Amygdala (tissue), 56 donors: ENCODE measurements around the gene PRDM12.

Experiments used
- DNase-seq, 56 donors: peaks; one replicate each; lab custom pipeline; 2025; lab: John Stamatoyannopoulos, UW

PRDM12 gene

DNA sequence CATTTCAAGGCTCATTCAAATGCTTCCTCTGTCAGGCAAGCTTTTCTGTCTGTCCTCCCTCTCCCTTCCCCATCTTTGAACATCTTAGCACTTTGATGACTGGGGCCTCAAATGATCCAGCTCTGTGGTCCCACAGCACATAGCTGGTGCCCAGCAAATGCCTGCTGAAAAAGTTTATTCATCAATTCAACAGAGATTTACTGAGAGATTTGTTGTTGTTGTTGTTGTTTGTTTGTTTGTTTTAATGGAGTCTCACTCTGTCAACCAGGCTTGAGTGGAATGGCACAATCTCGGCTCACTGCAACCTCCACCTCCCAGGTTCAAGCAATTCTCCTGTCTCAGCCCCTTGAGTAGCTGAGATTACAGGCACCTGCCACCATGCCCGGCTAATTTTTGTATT lies 23.2 kb downstream of the PRDM12 start:
- no peak for DNase-seq

DNA sequence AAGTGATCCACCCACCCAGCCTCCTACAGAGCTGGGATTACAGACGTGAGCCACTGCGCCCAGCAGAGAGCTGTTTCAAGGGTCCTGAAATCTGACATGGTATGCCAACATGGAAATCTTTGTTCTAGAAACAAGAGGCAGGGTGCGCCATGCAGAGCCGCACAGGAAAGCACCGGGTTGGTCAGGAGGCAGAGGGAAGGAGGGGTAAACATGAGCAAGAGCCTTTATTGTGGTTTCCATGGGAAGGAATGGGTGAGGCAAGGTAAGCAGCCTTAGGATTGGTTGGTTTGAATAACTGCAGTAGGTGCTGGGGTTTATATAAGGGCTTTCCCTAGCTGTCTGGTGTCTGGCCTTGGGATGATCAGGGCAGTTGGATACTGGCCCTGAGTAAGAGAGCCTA lies 23.7 kb downstream of the PRDM12 start:
- no peak for DNase-seq

DNA sequence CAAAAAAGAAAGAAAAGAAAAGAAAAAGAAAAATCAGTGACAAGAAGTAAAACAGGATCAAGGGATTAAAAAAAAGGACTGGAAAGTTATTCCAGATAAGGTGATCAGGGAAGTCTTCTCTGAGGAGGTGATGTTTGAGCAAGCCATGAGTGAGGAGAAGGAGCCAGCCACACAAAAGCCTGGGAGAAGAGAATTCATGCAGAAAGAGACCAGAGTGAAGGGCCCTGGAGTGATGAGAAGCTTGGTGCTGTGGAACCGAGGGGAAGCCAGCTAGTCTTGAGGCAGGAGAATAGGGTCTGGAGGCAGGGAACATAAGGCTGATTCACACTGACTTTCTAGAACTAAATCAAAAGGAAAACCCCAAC lies 25.2 kb downstream of the PRDM12 start:
- no peak for DNase-seq

DNA sequence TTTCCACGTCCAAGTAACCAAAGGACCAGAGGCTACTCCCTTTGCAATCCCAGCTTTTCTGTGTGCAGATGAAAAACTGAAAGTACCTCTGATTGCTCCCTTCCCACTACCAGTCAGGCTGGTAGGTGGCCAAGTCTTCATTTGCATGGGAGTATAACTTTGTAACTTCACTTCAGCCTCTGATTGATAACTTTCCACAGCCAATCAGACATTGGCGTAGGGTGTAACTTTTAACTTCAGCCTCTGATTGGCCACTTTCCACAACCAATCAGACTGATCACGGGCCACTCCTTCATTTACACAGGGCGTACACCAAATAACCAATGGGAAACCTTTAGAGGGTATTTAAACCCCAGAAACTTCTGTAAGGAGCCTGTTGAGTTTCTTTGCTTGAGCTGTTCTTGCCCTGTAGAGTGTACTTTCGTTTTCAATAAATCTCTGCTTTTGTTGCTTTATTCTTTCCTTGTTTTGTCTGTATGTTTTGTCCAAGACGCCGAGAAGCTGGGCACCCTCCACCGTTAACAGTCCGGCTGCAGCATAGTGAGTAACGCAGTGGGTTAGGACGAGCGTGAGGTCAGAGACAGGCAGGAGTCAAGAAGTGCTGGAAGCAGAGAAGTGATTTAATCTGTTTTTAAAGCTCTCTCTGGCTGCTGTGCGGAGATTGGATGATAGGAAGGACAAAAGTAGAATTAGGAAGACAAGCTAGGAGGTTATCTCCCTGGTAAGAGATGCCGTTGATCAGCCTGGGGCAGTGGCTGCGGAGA lies 25.7 kb downstream of the PRDM12 start:
- peak in 30 of 56 donors; percentile 9 to 70 (median 26) for DNase-seq

DNA sequence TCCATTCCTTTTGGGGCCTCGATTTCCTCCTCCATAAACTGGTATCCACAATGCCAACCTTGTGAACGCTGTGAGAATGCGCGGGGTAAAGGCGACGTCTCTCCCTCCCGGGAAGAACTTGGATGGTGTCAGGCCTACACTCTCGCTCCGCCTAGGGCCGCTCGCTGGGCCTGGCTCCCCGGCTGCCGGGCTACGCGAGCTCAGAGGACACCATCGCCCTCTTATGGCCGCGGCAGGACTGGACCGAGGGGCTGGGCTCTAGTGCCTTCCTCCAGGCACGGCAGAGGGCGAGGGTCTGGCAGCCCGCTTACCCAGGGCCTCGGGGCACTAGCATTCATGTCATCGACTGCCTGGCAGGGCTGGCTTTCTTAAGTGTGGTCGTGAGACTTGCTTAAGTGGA lies 27.9 kb downstream of the PRDM12 start:
- peak in 25 of 56 donors; percentile 3 to 49 (median 16) for DNase-seq

DNA sequence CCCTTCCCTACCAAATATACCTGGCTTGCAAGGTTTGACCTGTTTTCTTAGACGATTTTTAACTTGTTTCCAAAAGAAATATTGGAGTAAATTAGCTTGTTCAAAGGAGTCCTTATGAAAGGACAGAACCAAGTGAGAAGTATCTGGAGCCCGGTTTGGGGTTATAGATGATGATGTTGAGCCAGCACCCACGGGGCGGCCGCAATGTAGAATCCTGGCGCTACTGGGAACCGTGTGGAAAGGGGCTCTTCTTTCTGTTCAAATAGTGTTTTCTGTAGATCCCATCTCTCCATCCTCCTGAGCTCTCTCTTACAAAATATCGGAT lies 28.7 kb downstream of the PRDM12 start:
- peak in 2 of 56 donors; percentile 32 to 45 for DNase-seq

DNA sequence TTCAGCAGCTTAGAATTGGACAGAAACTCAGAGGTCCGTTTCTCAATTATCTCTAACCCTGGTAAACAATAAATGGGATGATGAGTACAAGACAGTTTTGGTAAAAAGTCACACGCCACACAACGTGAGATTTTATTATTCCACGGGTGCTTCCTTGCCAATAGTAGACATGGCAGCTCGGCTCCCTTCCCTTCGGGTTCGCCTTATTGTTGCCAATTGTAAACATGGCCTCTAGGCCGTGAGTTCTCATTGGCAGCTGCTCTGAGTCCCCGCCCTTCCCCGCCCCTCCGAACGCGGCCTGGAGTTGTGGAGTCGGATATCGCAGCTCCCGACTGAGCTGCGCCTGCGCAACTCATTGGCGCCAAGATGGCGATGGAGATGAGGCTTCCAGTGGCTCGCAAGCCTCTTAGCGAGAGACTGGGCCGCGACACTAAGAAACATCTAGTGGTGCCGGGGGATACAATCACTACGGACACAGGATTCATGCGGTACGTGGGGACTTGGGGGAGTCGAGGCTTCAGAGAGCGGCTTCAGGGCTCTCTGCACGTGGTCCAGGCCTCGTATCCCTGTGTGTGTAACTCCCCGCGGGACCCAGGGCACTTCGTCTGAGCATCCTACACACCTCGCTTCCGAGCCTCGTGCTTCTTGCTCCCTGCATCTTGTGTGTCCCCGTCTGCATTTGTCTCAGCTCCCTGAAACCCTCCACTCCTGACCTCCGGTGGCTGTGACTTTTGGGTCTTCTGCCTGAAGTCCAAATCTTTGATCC lies 29.2 kb downstream of the PRDM12 start, which contains the start of gene EXOSC2:
EXOSC2 (plus strand) TSS at position 355 of the 766 bp plus-strand sequence; CDS start at position 367, 12 bp downstream.
- peak; percentile 56 to 99 (median 95) for DNase-seq

DNA sequence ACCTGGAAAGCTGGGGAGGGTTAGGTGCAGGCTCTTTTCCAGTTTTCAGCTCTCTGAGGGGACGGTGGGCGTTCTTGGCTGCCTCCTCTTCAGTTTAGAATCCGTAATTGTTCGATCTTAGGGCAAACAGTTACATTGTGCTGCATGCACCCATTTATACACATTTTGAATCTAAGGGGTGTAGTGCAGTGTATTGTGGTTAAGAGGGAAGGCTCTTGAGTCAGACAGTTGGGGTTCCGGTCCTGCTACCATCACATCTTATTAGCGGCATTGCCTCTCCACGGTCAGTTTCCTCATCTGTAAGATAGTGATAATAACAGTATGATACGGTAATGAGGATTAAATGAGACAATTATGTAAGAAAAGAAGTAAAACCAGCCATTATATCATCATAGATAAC lies 29.8 kb downstream of the PRDM12 start:
- DNase-seq: no peak

DNA sequence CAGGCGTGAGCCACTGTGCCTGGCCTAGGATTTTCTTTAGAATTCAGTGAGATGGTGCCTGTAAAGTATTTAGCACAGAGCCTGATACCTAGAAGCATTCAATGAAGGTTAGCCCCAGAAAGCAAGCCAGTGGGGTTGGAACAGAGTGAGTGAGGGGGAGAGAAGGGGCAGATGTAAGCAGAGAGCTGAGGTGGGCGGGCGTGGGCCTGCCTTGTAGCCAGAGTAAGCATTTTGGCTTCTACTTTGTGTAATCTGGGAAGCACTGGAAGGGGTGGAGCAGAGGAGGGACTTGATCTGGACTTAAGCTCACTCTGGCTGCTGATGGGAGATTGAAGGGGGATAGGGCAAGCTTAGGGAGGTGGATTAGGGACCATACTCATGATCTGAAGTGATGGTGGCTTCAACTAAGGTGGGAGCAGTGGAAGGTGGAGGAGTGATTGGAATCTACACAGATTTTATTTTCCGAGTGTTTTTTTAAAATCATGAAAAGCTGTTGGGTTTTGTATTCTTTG lies 31.8 kb downstream of the PRDM12 start:
- no peak for DNase-seq

DNA sequence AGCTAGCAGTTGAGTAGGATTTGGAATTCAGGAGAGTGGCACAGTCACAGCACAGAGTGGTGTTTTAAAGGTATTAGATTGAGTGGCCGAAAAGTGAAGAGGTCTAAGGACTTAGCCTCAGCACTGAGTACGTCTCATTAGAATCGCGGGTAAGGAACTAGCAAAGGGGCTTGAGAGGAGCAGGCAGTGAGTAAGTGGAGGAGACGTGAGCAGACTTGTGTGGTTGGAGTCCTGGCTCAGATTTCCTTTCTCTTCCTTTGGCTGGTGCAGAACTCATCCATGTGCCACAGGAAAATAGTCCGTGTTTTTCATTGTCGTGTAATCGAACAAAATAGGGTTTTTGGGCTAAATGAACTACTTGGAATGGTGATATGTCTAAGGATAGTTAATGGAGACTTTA lies 32.6 kb downstream of the PRDM12 start:
- DNase-seq: no peak

DNA sequence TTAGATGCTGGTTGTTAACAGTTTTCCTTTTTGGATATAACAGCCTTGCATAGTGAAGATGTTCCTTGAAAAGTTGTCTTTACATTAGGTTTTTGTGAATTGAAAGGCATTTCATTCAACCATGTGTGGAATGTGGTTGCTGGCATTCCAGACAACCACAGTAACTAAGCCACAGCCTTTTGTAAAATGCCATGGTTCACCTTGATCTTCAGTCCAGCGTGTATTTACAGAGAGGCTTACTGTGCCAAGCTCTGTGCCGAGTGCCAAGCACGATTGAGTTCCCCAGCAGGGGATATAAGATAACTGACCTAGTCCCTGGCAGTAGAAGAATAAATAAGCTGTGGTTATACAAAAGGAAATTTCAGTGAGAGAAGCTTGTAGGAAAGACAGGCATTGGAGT lies 34.1 kb downstream of the PRDM12 start:
- DNase-seq: no peak

DNA sequence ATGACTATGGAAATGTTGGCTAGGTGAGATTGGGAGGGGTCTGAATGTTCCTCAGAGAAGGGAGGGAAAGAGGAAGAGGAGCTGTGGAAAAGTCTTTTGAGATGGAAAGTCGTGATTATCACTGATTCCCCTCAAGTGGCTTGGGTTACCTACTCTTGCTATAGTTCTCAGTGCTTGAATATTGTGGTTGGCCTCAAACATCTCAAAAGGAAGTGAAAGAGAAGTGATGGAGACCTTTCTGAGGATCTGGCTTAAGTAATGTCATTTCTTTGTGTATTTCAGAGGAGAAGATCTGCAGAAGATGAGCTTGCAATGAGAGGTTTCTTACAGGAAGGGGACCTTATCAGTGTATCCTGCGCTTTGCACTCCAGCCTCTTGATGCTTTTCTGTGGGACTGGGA lies 34.7 kb downstream of the PRDM12 start:
- no peak for DNase-seq

DNA sequence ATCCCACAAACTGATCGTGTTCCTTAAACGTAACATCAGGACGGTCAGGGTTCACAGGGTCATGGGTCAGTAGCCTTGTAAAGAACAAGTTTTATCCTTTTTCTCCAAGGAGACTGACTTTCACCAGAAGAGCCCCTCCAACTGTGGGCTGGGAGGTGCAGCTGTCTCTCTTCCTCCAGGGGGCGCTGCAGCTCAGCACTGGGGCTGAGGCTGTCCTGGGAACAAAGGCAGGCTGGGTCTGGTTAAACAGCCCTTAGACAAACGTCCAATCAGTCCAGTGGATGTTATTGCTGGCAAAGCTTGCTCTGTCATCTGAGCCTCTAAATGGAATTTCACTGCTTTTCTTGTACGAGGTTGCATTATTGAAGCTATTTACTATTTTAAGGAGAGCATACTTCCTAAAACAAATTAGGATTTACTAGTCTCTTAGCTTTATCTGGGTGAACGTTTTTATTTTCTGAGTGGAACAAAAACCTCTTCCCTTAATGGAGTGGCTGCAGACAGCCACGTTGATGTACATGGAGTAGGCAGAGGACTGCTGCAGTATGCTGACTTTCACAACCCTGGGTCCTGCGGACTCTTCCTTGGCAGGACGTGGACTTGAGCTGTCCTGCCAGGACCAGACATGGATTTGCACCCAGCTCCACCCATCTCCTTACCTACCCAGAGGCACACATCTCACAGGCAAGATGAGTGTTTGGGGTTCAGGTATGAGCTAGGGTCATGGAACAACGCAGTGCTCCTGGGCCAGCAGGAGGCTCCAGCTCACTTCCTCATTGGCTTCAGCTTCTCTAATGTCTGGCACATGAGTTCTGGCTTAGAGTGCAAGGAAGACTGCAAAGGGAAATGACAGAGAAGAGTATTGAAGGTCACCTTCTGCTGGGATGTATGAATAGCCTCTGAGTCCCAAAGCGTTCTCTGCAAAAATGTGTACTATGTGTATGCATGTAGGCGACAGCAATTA lies 36.9 kb downstream of the PRDM12 start:
- DNase-seq: peak in 44 of 56 donors; percentile 13 to 81 (median 48)

DNA sequence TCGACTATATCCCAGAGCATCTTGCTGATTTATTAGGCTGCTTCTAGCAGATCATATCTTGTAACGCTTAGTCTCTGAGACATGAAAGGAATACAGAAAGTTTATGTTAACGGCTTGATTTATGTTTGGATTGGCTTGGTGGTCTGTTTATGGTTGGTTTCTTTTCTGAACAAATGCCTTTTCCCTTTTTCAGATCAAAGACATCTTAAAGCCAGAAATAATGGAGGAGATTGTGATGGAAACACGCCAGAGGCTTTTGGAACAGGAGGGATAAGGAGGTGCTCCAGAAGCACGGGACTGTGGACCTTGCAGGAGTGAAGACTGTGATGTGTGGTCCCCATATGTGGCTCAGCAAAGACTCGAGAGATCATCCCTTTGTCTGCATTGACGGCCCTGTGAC lies 39.1 kb downstream of the PRDM12 start:
- no peak for DNase-seq

DNA sequence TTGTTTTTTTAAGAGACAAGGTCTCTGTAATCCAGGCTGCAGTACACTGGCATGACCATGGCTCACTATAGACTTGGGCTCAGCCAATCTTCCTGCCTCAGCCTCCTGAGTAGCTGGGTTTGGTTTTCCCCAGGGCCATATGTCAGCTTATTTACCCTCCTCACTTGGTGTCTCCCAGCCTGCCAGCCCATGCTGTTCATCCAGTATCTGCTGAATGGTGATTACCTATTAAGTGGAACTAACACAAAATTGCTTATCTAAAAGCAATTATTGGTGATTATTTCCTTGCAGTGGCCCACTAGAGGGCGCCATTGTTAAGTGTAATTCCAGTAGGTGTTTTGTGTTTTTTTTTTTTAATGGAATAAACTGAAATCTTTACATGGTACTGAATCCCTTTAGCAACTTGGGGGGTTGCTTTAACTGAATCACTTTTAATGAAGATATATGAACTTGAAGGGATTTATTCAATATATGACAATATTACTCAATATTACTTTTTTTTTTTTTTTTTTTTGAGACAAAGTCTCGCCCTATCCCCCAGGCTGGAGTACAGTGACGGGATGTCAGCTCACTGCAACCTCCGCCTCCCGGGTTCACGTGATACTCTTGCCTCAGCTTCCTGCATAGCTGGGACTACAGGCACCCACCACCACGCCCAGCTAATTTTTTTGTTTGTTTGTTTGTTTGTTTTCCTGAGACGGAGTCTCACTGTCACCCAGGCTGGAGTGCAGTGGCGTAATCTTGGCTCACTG lies 43.0 kb downstream of the PRDM12 start:
- DNase-seq: peak in 19 of 56 donors; percentile 1 to 78 (median 21)

DNA sequence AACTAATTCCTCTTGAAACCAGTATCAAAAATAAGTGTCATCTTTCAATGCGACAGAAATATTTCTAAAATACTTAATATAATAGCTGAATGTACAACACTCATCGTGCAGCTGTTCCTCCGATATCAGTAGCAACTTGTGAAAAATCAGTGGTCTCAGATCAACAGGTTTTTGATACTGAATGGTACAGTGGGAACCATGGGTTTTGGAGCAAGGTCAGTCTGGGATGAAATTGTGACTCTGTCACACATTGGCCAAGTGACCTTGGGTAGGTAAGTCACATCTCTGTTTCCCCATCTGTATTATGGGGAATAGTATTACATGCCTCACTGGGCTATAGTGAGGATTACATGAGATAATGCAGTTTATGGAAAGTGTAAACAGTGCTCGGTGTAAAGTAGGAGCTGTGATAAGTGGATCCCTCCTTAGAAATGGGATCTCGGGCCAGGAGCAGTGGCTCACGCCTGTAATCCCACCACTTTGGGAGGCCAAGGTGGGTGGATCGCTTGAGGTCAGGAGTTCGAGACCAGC lies 46.5 kb downstream of the PRDM12 start:
- DNase-seq: no peak

DNA sequence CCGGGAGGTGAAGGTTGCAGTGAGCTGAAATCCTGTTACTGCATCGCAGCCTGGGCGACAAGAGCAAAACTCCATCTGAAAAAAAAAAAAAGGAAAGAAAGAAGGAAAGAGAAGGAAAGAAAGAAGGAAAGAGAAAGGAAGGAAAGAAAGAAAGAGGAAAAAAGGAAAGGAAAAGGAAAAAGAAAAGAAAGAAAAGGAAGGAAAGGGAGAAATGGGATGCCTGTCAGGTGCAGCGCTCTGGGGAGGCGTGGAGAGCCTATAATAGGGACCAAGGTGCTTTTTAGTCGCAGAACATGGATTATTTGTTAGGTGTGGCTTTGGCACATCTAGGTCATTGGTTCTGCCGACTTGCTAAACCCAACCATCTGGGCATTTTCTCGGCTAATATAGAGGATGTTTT lies 47.1 kb downstream of the PRDM12 start:
- DNase-seq: no peak

DNA sequence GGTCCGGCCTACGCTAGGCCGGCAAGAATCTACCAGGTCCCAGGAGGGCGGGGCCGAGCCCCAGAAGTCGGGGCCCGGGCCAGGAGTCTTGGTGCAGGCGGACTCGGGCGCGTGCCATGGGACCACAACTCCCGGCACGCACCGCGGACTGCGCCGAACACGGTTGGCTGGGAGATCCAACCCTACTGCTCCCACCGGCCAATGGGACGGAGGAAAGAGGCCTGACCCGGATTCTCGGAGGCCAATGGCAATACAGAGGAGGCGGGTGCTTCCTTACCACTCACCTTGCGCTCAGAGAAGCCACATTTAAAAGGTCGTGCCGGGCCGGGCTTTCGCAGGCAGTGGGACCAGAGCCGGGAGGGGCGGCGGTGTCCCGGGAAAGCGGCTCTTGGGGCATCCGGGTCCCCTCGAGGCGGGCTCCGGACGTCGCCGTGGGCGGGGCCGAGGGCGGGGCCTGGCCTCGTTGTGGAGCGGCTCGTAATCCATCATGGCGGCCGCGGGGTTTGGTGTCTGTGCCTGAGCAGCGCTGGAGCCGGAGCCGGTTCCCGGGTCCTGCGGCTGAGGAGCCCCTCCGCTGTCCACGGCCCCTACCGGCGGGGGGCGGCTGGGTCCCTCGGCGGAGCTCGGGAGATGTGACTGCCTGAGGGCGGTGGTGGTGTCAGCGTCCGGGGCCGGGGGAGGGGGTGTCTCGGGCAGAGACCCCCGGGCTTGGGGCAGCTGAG lies 48.3 kb downstream of the PRDM12 start:
- DNase-seq: peak; percentile 75 to 99 (median 96)
